Neural progenitor cell (in vitro differentiated cells): ENCODE measurements around the gene PCSK5.

Source experiments
- CTCF ChIP-seq: fragments of 200-600 bp; sonication (generic); IDR thresholded peaks from 2 replicates; pipeline ENCODE4 v1.5.1; 2017; ENCODE audit warnings: antibody characterized with exemption, mild to moderate bottlenecking
- EZH2 ChIP-seq: fragments of 200-600 bp; sonication (generic); IDR thresholded peaks from 2 replicates; pipeline ENCODE4 v1.6.1; 2017; ENCODE audit warnings: antibody characterized with exemption, mild to moderate bottlenecking, moderate library complexity
- EZH2phosphoT487 ChIP-seq: fragments of 200-600 bp; sonication (generic); IDR thresholded peaks from 2 replicates; pipeline ENCODE4 v1.6.1; 2017; ENCODE audit warnings: antibody characterized with exemption

GRCh38 chr9:75996726-75997125 is 106.3 kb downstream of the PCSK5 start:
- TF ChIP-seq EZH2: no peak
- no peak for TF ChIP-seq CTCF
- TF ChIP-seq EZH2phosphoT487: no peak
